ENCODE data around the gene FAM50A.
"Not testable (repeated sequence)": the region's sequence is repeated elsewhere in the genome, so short reads cannot be mapped to it uniquely, and the experiment has no call there.

Gene FAM50A

GRCh38 chrX:154486396-154487207 lies 42.7 kb downstream of the FAM50A start, which contains the start of gene UBL4A:
UBL4A (minus strand) TSS chrX:154486615; CDS start chrX:154486584, 31 bp downstream.
- DNase-seq = peak; percentile 15

- no peak for DNase-seq
Measured at GRCh38 chrX:154487518-154488290, 43.8 kb downstream of the FAM50A start.

GRCh38 chrX:154488336-154489075 lies 44.6 kb downstream of the FAM50A start:
- DNase-seq = no peak

GRCh38 chrX:154489182-154489581 lies 45.2 kb downstream of the FAM50A start:
- no peak for DNase-seq

- DNase-seq = peak; percentile 10
Measured at GRCh38 chrX:154490021-154490413, 46.1 kb downstream of the FAM50A start.

- peak; percentile 81 for DNase-seq
Measured at GRCh38 chrX:154490414-154491083, 46.6 kb downstream of the FAM50A start, which contains the start of gene SLC10A3. SLC10A3 (minus strand) TSS chrX:154490629; CDS start chrX:154488940, 1,689 bp downstream.

GRCh38 chrX:154494715-154495114 lies 50.8 kb downstream of the FAM50A start:
- DNase-seq = no peak

GRCh38 chrX:154495472-154495922 lies 51.6 kb downstream of the FAM50A start:
- DNase-seq = no peak

GRCh38 chrX:154496591-154497137 lies 52.7 kb downstream of the FAM50A start:
- DNase-seq = not testable (repeated sequence)

All from NCI-H2171 treated with DMSO at 0.1 percent for 48 hours (cell line).